ENCODE results near the gene ABR.
A peak's percentile ranks its signal among the peaks of the same experiment; 100 is the strongest.
"Not testable (repeated sequence)": the region's sequence is repeated elsewhere in the genome, so short reads cannot be mapped to it uniquely, and the experiment has no call there.

ABR gene

GRCh38 chr17:995324-995723 lies 184.5 kb downstream of the ABR start:
- DNase-seq (ENCODE audit: low read depth in 4 of 4, low spot score in 1 of 4) = not testable (repeated sequence)

DNA sequence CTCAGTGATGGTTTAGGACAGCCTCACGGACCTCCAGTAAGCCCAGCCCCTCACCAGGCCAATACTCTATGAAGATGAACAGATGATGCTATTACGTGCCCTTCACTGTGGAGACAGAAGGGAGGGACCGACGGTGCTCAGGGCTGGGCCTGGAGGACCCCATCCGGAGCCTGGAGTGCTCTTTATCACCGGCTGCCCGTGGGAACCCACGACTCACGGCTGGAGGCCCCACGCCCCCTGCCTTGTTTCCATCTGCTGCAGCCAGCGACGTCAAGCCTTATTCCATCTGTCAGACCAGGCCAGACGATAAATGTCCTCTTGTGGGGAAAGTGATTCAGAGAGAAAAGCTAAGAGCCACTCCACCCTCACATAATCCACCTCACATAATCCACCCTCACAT lies 186.8 kb downstream of the ABR start:
- no peak for DNase-seq (ENCODE audit: low read depth in 4 of 4, low spot score in 1 of 4)

DNA sequence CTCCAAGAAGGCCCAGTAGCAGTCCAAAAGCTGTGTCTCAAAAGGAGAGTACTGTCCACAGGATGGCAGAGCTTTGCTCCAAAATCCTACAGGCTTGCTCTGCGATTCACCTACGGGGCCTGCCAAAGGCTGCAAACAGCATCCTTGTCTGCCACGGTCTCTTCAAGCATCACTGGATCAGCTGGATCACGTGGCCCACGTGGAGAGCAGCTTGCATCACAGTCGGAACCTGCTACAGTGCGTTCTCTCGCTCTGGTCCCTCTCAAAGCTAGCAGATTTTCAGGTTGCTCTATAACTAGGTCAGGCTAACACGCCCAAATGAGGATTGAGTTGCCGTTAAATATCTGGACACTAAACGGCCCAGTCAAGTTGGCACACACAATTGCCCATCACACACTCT lies 191.2 kb downstream of the ABR start:
- no peak for DNase-seq (ENCODE audit: low read depth in 4 of 4, low spot score in 1 of 4)

GRCh38 chr17:987931-988330 lies 191.8 kb downstream of the ABR start:
- DNase-seq (ENCODE audit: low read depth in 4 of 4, low spot score in 1 of 4) = no peak

- DNase-seq (ENCODE audit: low read depth in 4 of 4, low spot score in 1 of 4) = no peak
Measured at GRCh38 chr17:986322-986929, 193.4 kb downstream of the ABR start.

DNA sequence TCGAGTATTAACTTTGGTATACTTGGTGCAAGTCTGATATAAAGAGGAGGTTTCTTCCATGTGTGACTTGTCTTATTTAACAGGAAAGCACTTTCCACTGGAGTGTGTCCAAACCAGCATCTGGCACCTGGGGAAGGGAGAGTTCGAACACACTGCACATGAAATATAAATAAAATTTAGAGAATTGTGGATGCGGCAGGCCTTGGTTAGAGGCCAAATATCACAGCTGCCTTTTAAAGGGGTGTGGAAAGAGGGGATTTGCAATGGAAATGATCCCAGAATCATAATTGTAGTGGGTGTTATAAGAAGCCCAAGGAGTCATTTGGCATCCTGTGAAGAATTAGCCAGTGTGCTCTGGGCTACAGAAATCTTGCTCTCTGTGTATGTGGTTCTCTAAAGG lies 195.9 kb downstream of the ABR start:
- no peak for DNase-seq (ENCODE audit: low read depth in 4 of 4, low spot score in 1 of 4)

GRCh38 chr17:981292-981658 lies 198.5 kb downstream of the ABR start:
- no peak for DNase-seq (ENCODE audit: low read depth in 4 of 4, low spot score in 1 of 4)

- peak in 3 of 4 experiments; percentile 51 to 58 (median 52) for DNase-seq (ENCODE audit: low read depth in 4 of 4, low spot score in 1 of 4)
Measured at GRCh38 chr17:980406-981291, 199.1 kb downstream of the ABR start.

DNA sequence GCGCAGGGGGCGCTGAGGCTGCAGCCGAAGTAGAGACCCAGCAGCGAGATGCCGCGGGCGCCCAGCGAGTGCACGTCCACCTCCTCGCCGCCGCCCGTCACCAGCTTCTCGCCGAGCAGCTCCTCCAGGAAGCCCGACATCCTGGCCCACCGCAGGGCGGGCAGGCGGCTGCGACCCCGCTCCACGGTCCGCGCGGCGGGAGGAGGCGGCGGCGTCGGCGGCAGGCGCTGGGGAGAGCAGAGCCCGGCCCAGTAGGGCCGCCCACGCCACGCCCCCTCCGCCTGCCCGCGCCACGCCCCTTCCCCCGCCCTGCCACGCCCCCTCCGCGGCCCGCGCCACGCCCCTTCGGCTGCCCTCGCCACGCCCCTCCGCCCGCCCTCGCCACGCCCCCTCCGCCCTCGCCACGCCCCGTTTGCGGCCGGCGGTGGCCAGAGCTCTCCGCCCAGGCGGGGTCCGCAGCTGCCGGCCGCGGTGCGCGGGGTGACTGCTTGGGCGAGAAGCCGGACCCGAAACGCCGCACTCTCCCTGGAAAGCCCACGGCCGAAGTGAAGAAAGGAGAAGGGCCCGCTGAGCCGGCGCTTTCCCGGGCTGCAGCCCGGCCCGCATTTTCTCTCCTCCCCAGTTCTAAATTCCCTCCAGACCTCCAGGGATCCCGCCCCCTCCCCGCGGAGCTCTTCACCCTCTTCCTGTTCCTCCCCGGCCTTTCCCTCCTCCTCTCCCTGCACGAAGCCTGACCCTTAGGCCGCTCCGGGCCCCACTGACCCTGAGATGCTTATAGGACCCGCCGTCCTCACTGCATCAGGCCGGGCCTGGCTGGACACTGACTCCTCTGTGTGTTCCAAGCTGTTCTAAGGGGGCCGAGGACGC lies 200.0 kb downstream of the ABR start, which contains the start of gene NXN:
TSS of gene NXN (minus strand) at position 238 of the 867 bp plus-strand sequence.
- DNase-seq (ENCODE audit: low read depth in 4 of 4, low spot score in 1 of 4) = peak; percentile 79 to 92 (median 84)

DNA sequence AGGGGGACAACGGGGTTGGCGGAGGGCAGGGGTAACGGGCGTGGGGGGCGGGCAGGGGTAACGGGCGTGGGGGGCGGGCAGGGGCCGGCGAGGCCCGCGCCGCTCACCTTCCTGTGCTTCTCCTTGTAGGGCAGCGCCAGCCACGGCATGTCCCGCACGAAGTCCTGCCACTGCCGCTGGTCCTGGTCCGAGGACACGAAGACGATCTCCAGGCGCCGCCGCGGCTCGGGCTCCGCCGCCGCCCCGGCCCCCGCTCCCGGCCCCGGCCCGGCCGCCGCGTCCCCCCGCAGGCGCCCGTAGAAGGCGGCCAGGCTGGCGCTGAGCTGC lies 200.6 kb downstream of the ABR start:
- no peak for DNase-seq (ENCODE audit: low read depth in 4 of 4, low spot score in 1 of 4)

GRCh38 chr17:978103-979093 lies 201.4 kb downstream of the ABR start:
- no peak for DNase-seq (ENCODE audit: low read depth in 4 of 4, low spot score in 1 of 4)

DNA sequence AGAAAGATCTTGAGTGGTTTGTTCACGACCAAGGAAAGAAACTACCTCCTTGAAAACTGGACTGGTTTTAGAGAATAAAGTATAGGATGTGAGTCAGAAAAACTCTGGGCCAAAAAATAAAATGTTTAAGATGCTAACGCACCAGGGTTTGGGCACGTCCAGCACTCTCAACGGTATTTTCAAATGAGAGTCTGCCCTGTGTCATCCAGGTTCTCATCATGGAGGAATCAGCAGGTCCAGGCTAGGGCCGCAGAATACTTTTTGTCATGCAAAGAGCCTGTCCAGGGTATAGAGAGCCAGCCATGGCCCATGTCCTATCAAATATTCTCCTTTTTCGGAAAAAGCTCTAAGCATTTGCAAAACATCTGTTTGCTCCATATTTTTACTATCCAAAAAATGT lies 202.6 kb downstream of the ABR start:
- DNase-seq (ENCODE audit: low read depth in 4 of 4, low spot score in 1 of 4) = no peak

GRCh38 chr17:976312-976711 lies 203.5 kb downstream of the ABR start:
- no peak for DNase-seq (ENCODE audit: low read depth in 4 of 4, low spot score in 1 of 4)

GRCh38 chr17:975371-975915 lies 204.3 kb downstream of the ABR start:
- DNase-seq (ENCODE audit: low read depth in 4 of 4, low spot score in 1 of 4) = no peak

- DNase-seq (ENCODE audit: low read depth in 4 of 4, low spot score in 1 of 4) = not testable (repeated sequence)
Measured at GRCh38 chr17:974778-975177, 205.0 kb downstream of the ABR start.

GRCh38 chr17:973053-973452 lies 206.7 kb downstream of the ABR start:
- DNase-seq (ENCODE audit: low read depth in 4 of 4, low spot score in 1 of 4) = no peak

- DNase-seq (ENCODE audit: low read depth in 4 of 4, low spot score in 1 of 4) = not testable (repeated sequence)
Measured at GRCh38 chr17:971861-972260, 207.9 kb downstream of the ABR start.

GRCh38 chr17:970364-970763 lies 209.4 kb downstream of the ABR start:
- DNase-seq (ENCODE audit: low read depth in 4 of 4, low spot score in 1 of 4) = no peak

DNA sequence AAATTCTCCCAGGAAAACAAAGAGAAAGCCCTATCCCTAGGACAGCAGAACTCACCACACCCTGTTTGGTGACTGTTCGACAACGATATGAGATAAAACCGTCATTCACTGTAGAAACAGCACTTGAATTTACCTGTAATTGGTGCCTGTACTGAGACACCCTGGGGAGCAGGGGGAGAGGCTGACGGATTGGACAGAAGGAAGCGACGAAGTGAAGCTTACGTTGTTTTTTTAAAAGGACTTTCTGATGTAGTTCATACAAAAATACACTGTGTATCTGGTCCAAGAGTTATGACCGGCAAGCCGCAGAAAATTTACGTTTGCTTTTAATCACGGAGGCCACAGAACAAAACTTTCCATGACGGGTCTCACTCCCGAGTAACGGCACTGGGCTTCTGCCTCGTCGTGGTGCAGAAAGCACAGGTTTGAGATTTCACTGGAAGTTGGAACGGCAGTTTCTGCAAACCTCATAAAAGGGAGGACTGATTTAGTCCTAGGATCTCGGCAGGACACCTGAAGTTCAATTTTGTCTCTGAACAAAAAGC lies 209.9 kb downstream of the ABR start:
- DNase-seq (ENCODE audit: low read depth in 4 of 4, low spot score in 1 of 4) = no peak

Measured in stimulated activated CD4-positive, alpha-beta T cell treated with anti-CD3 and anti-CD28 coated beads, Interleukin-1b, Interleukin-23, amount 100 ng/mL, for 24 hours (primary cell).